ENCODE measurements around the gene CALHM1.

GRCh38 chr10:103474077-103474476 lies 15.4 kb upstream of the CALHM1 start:
- TF ChIP-seq, protein P1, sequence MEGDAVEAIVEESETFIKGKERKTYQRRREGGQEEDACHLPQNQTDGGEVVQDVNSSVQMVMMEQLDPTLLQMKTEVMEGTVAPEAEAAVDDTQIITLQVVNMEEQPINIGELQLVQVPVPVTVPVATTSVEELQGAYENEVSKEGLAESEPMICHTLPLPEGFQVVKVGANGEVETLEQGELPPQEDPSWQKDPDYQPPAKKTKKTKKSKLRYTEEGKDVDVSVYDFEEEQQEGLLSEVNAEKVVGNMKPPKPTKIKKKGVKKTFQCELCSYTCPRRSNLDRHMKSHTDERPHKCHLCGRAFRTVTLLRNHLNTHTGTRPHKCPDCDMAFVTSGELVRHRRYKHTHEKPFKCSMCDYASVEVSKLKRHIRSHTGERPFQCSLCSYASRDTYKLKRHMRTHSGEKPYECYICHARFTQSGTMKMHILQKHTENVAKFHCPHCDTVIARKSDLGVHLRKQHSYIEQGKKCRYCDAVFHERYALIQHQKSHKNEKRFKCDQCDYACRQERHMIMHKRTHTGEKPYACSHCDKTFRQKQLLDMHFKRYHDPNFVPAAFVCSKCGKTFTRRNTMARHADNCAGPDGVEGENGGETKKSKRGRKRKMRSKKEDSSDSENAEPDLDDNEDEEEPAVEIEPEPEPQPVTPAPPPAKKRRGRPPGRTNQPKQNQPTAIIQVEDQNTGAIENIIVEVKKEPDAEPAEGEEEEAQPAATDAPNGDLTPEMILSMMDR (IDR thresholded peaks at IDR 0.05; ENCODE audit: low read depth, low read length), result no peak
- TF ChIP-seq EZH2phosphoT487 (IDR thresholded peaks at IDR 0.05; ENCODE audit: low read depth), result no peak

All from OCI-LY3 (cell line).